K562 (cell line): ENCODE results near the gene RAB3D. TPM values are rescaled to one million over a fixed set of nuclear protein-coding genes. Genes with fewer than 3 reads are reported as not detected.

ENCODE experiments used
- ATAC-seq: fragments of 200-7000 bp; cut with Tn5 transposase; 3 replicates; pipeline ENCODE4 v1.9.1; 2020; ENCODE audit warnings: moderate library complexity
- BruUV-seq: library from RNA; stranded (reverse); fragments of 400-500 nt; replicated peaks from 2 replicates; lab custom pipeline; 2021; lab: Mats Ljungman, UMichigan
- CTCF ChIA-PET: fragments of 300-600 bp; formaldehyde crosslinking; extraction: SDS; loops from one replicate; lab custom pipeline; 2021; ENCODE audit warnings: low intra/inter-chr PET ratio; lab: Yijun Ruan, JAX
- POLR2A ChIA-PET: fragments of 300-600, 350-650 bp; sonication (Branson Sonifier 250); formaldehyde crosslinking; extraction: SDS; loops from one replicate; lab custom pipeline; 2021; ENCODE audit warnings: antibody characterized with exemption, inconsistent platforms; lab: Yijun Ruan, JAX
- DNase-seq, 4 experiments: peaks; one replicate each; pipeline versions ENCODE4 v3.0.0 to v3.0.0-alpha.2; 2011 to 2018; ENCODE audit warnings: low spot score in 3 of 4, mixed read lengths in 3 of 4; ENCODE audit errors: extremely low read depth in 1 of 4
- FAIRE-seq: peaks from 2 replicates; lab custom pipeline; 2011; peaks lifted over from hg19 to GRCh38; lab: Jason Lieb, UNC
- H2AFZ ChIP-seq: 2 replicates; pipeline ENCODE4 v1.6.0; 2011; ENCODE audit warnings: low read depth, low read length, control low read depth, inconsistent platforms
- H3K27ac ChIP-seq: fragments of 200-600 bp; 3 replicates; pipeline ENCODE4 v1.8.0; 2011; ENCODE audit warnings: low read depth, mild to moderate bottlenecking, control low read depth, inconsistent platforms, low read length, moderate library complexity, mixed read lengths; ENCODE audit errors: extremely low read depth
- H3K27me3 ChIP-seq, 2 experiments: fragments of 300-600 bp in 1 of 2; 2 replicates in 1 of 2; 3 replicates in 1 of 2; pipeline versions ENCODE4 v1.6.0 to v1.8.0; 2011; ENCODE audit warnings: inconsistent platforms in 2 of 2, low read length in 2 of 2, mild to moderate bottlenecking in 1 of 2, mixed read lengths in 1 of 2, moderate library complexity in 1 of 2; ENCODE audit not compliant: control insufficient read depth in 2 of 2, insufficient read depth in 2 of 2
- H3K36me3 ChIP-seq: fragments of 300-600 bp; 3 replicates; pipeline ENCODE4 v1.8.0; 2011; ENCODE audit warnings: mild to moderate bottlenecking, low read length, inconsistent platforms; ENCODE audit not compliant: control insufficient read depth, insufficient read depth
- H3K4me1 ChIP-seq, 2 experiments: fragments of 200-600 bp in 1 of 2; replicated peaks in 1 of 2; 2 replicates in 1 of 2; 3 replicates in 1 of 2; pipeline versions ENCODE4 v1.5.1 to v1.8.0; 2011; ENCODE audit warnings: inconsistent platforms in 2 of 2, low read length in 2 of 2, mild to moderate bottlenecking in 1 of 2, mixed read lengths in 1 of 2, moderate library complexity in 1 of 2; ENCODE audit not compliant: control insufficient read depth in 2 of 2, insufficient read depth in 2 of 2
- H3K4me2 ChIP-seq: 2 replicates; pipeline ENCODE4 v1.6.1; 2011; ENCODE audit warnings: low read length, control low read depth, inconsistent platforms, mixed read lengths; ENCODE audit not compliant: insufficient read depth
- H3K4me3 ChIP-seq: fragments of 200-600 bp; sonication (generic), shearing (Covaris generic); 2 replicates; pipeline ENCODE4 v1.5.1; 2016; ENCODE audit warnings: control low read depth, inconsistent platforms
- H3K79me2 ChIP-seq: fragments of 200-600 bp; 3 replicates; pipeline ENCODE4 v1.8.0; 2011; ENCODE audit warnings: low read length, inconsistent platforms; ENCODE audit not compliant: control insufficient read depth, insufficient read depth
- H3K9ac ChIP-seq, 2 experiments: 2 replicates each; pipeline versions ENCODE4 v1.6.0 to v1.6.1; 2011; ENCODE audit warnings: low read depth in 2 of 2, low read length in 2 of 2, control low read depth in 1 of 2, inconsistent platforms in 1 of 2, mild to moderate bottlenecking in 1 of 2, mixed read lengths in 1 of 2; ENCODE audit not compliant: insufficient read depth in 1 of 2
- H3K9me1 ChIP-seq: one replicate; pipeline ENCODE4 v1.6.0; 2011; ENCODE audit warnings: inconsistent platforms, mild to moderate bottlenecking, low read length, moderate library complexity; ENCODE audit not compliant: control insufficient read depth, insufficient read depth
- H3K9me3 ChIP-seq: replicated peaks from 2 replicates; pipeline ENCODE4 v1.5.1; 2011; ENCODE audit warnings: low read depth, low read length, inconsistent platforms; ENCODE audit not compliant: control insufficient read depth, insufficient read depth
- H4K20me1 ChIP-seq: replicated peaks from 2 replicates; pipeline ENCODE4 v1.6.1; 2011; ENCODE audit warnings: low read length, inconsistent platforms, mixed read lengths; ENCODE audit not compliant: control insufficient read depth, insufficient read depth
- ESRRA ChIP-seq: fragments of 450-650 bp; IDR thresholded peaks from 2 replicates; pipeline ENCODE4 v1.6.1; 2014; ENCODE audit warnings: low read depth, mild to moderate bottlenecking, moderate library complexity, borderline replicate concordance
- FOXK2 ChIP-seq, 2 experiments: fragments of 450-650 bp; IDR thresholded peaks in 1 of 2; conservative IDR thresholded peaks in 1 of 2; 2 replicates each; pipeline ENCODE4 v1.6.1; 2016; ENCODE audit warnings: low read depth in 2 of 2, mild to moderate bottlenecking in 1 of 2
- GTF2E2 ChIP-seq: fragments of 200-800 bp; sonication (Bioruptor generic); IDR thresholded peaks from 2 replicates; pipeline ENCODE4 v1.6.1; 2016; ENCODE audit warnings: missing genetic modification characterization, missing compliant biosample characterization
- GTF2F1 ChIP-seq: IDR thresholded peaks from 2 replicates; pipeline ENCODE4 v1.6.1; 2011; ENCODE audit warnings: low read depth, low read length, improper control_type of control experiment
- SAP30 ChIP-seq: fragments of 200-600 bp; sonication (generic); IDR thresholded peaks from 2 replicates; pipeline ENCODE4 v1.6.1; 2012; ENCODE audit warnings: borderline replicate concordance, low read depth, mild to moderate bottlenecking, moderate library complexity, low read length, control low read depth, inconsistent platforms; ENCODE audit not compliant: insufficient read depth, poor library complexity, severe bottlenecking
- SPI1 ChIP-seq: IDR thresholded peaks from 2 replicates; pipeline ENCODE4 v1.6.1; 2011; ENCODE audit warnings: low read depth, low read length, control low read depth, borderline replicate concordance
- ZC3H11A ChIP-seq: IDR thresholded peaks from 2 replicates; pipeline ENCODE4 v1.6.1; 2012; ENCODE audit warnings: low read depth, low read length, improper control_type of control experiment
- ZNF431 ChIP-seq: sonication (generic); formaldehyde crosslinking; IDR thresholded peaks from 2 replicates; pipeline ENCODE4 v1.8.0; 2022; ENCODE audit warnings: mild to moderate bottlenecking, missing genetic modification reagents
- ZNF589 ChIP-seq: fragments of 200-800 bp; sonication (Bioruptor generic); IDR thresholded peaks from 2 replicates; pipeline ENCODE4 v1.6.1; 2016; ENCODE audit warnings: low read depth, missing genetic modification characterization, missing compliant biosample characterization
- ZNF764 ChIP-seq: fragments of 250-450 bp; sonication (Bioruptor Pico); IDR thresholded peaks from 2 replicates; pipeline ENCODE4 v1.4.0; 2020; ENCODE audit warnings: low read depth, mild to moderate bottlenecking, moderate library complexity
- WGBS: fragments of 100-300 bp; shearing (Covaris generic); methylation state at CpG from one replicate; pipeline ENCODE4 v1.1.6; 2016; ENCODE audit warnings: low coverage, mixed read lengths; ENCODE audit not compliant: insufficient coverage; ENCODE audit errors: missing lambda C conversion rate; 5-methylcytosine and 5-hydroxymethylcytosine counted together
- in situ Hi-C: fragments of 300-500 bp; cut with MboI; formaldehyde crosslinking; loops from 4 replicates; pipeline ENCODE4 v1.15.0; 2018; ENCODE audit warnings: inconsistent platforms, mixed read lengths
- intact Hi-C: fragments of 100-400 bp; cut with micrococcal nuclease; formaldehyde crosslinking; loops from 2 replicates; pipeline ENCODE4 v1.14.2; 2022
- polyA plus RNA-seq, 8 experiments: library from polyadenylated mRNA; depleted of rRNA in 4 of 8; stranded (reverse) in 5 of 8; unstranded in 3 of 8; fragments of >200 nt; fragmentation: Nextera tagmentation in 2 of 8; fragmentation: Illumina TruSeq in 1 of 8; extraction: Ambion mirVana in 2 of 8; extraction: Trizol in 1 of 8; gene quantifications; 2 replicates each; pipeline versions ENCODE4 v1.2.1 to v1.2.3, GENCODE V29; 2011 to 2014; ENCODE audit warnings: inconsistent platforms in 1 of 8, missing spikeins in 1 of 8
- total RNA-seq, 7 experiments: library from RNA; depleted of rRNA in 6 of 7; stranded (reverse); fragments of >200 nt in 6 of 7; fragmentation: Illumina TruSeq in 2 of 7; extraction: Trizol in 2 of 7; gene quantifications; 2 replicates each; pipeline versions ENCODE4 v1.2.1 to v1.2.3, GENCODE V29; 2011 to 2021; ENCODE audit warnings: low replicate concordance in 1 of 7
- TF ChIP-seq, protein P1 (sequence below): IDR thresholded peaks from 2 replicates; pipeline ENCODE4 v1.6.1; 2011; ENCODE audit warnings: borderline replicate concordance, low read depth, mild to moderate bottlenecking, moderate library complexity, low read length; ENCODE audit not compliant: insufficient read depth, poor library complexity, severe bottlenecking
- TF ChIP-seq, protein P2 (sequence below): fragments of 450-650 bp; IDR thresholded peaks from 2 replicates; pipeline ENCODE4 v1.6.1; 2016; ENCODE audit warnings: borderline replicate concordance

RAB3D gene
- total and polyA plus RNA-seq, 9 of the 15 experiments (the other 6 are each of a cell fraction or from before 2014, with no cell fraction given) = 0.34 to 3.3 (median 1.3) TPM

DNA sequence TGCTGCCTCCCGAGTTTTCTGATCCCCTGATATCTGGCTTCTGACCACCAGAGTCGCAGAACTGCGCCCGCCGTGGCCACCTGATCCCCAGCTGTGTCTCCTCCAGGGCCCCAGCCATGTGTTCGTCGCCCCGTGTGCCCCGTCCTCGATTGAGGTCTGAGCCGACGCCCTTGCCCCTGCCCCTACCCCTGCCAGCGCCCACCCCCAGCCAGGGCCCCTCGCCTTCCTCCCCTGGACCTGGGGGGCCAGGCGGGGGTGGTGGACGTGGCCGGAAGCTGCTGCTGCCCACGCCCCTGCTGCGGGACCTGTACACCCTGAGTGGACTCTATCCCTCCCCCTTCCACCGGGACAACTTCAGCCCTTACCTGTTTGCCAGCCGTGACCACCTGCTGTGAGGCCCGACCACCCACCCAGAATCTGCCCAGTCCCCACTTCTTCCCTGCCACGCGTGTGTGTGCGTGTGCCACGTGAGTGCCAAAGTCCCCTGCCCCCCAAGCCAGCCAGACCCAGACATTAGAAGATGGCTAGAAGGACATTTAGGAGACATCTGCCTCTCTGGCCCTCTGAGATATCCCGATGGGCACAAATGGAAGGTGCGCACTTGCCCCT is 24.9 kb upstream of the RAB3D start:
- peaks cover 6% of the 10 kb centered on the region; the same call in 1 of the 3 replicates for H3K36me3 ChIP-seq
- no peaks in the 10 kb centered on the region for H3K9me3 ChIP-seq
- FAIRE-seq (no peak), ATAC-seq (no peak), DNase-seq (peak in 1 of 4 experiments; percentile 3)
- H3K4me3 ChIP-seq = no peak overlapping the region
- BruUV-seq = no TSS peak
- whole genome bisulfite sequencing = 73% methylated on average over 12 of the region's 28 CpGs
- TF ChIP-seq SAP30 (no peak), ZC3H11A (no peak), ZNF431 (no peak), ZNF589 (CRISPR knock-in tag) (no peak), ESRRA (no peak), SPI1 (no peak), ZNF764 (no peak), FOXK2 (conservative IDR thresholded peaks at IDR 0.05 in 1 of 2, IDR thresholded peaks at IDR 0.05 in 1 of 2; ENCODE audit: low read depth in 2 of 2) (no peak), GTF2F1 (no peak), GTF2E2 (tag) (no peak)
- TF ChIP-seq, protein P1, sequence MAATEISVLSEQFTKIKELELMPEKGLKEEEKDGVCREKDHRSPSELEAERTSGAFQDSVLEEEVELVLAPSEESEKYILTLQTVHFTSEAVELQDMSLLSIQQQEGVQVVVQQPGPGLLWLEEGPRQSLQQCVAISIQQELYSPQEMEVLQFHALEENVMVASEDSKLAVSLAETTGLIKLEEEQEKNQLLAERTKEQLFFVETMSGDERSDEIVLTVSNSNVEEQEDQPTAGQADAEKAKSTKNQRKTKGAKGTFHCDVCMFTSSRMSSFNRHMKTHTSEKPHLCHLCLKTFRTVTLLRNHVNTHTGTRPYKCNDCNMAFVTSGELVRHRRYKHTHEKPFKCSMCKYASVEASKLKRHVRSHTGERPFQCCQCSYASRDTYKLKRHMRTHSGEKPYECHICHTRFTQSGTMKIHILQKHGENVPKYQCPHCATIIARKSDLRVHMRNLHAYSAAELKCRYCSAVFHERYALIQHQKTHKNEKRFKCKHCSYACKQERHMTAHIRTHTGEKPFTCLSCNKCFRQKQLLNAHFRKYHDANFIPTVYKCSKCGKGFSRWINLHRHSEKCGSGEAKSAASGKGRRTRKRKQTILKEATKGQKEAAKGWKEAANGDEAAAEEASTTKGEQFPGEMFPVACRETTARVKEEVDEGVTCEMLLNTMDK = no peak
- TF ChIP-seq, protein P2, sequence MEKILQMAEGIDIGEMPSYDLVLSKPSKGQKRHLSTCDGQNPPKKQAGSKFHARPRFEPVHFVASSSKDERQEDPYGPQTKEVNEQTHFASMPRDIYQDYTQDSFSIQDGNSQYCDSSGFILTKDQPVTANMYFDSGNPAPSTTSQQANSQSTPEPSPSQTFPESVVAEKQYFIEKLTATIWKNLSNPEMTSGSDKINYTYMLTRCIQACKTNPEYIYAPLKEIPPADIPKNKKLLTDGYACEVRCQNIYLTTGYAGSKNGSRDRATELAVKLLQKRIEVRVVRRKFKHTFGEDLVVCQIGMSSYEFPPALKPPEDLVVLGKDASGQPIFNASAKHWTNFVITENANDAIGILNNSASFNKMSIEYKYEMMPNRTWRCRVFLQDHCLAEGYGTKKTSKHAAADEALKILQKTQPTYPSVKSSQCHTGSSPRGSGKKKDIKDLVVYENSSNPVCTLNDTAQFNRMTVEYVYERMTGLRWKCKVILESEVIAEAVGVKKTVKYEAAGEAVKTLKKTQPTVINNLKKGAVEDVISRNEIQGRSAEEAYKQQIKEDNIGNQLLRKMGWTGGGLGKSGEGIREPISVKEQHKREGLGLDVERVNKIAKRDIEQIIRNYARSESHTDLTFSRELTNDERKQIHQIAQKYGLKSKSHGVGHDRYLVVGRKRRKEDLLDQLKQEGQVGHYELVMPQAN = no peak
- no peak overlapping the region for H3K9ac ChIP-seq
- H3K9me1 ChIP-seq = peaks cover 4% of the 10 kb centered on the region
- no peak overlapping the region for H2AFZ ChIP-seq
- H4K20me1 ChIP-seq = no peaks in the 10 kb centered on the region; the same call in 1 of the 2 replicates
- intact Hi-C loops (no loop called here), in situ Hi-C loops (no loop called here)
- no peak overlapping the region for H3K4me2 ChIP-seq
- CTCF ChIA-PET = no interaction called here
- POLR2A ChIA-PET = interaction anchor here (1.4 to 4.4 kb wide), 2 partner anchors 10 to 18 kb away, joined by 3 to 36 read pairs; partner anchors contain the start of genes CCDC159, SWSAP1 and TMEM205
- no peaks in the 10 kb centered on the region for H3K27me3 ChIP-seq
- H3K79me2 ChIP-seq = no peaks in the 10 kb centered on the region
- no peak overlapping the region for H3K27ac ChIP-seq
- peaks cover 10 to 31% of the 10 kb centered on the region in 2 experiments; a peak in 4 of 5 replicates for H3K4me1 ChIP-seq
